NCI-H146 treated with DMSO at 0.1 percent for 48 hours (cell line): ENCODE results near the gene DIAPH2.

Source experiments
- DNase-seq: peaks from one replicate; lab custom pipeline; 2025; ENCODE audit not compliant: unreplicated experiment; lab: John Stamatoyannopoulos, UW

DIAPH2 gene

GRCh38 chrX:97039363-97040029, 354.9 kb downstream of the DIAPH2 start:
- no peak for DNase-seq

GRCh38 chrX:97045470-97045869, 360.8 kb downstream of the DIAPH2 start:
- no peak for DNase-seq

GRCh38 chrX:97046867-97047266, 362.2 kb downstream of the DIAPH2 start:
- DNase-seq: no peak

GRCh38 chrX:97050392-97050791, 365.8 kb downstream of the DIAPH2 start:
- no peak for DNase-seq

- DNase-seq: peak; percentile 79
These were observed 372.8 kb downstream of the DIAPH2 start for GRCh38 chrX:97057349-97057909.

GRCh38 chrX:97060020-97060419, 375.4 kb downstream of the DIAPH2 start:
- DNase-seq: no peak

- DNase-seq: no peak
These were observed 380.4 kb downstream of the DIAPH2 start for GRCh38 chrX:97065066-97065465.

- no peak for DNase-seq
These were observed 381.3 kb downstream of the DIAPH2 start for GRCh38 chrX:97065973-97066372.

- DNase-seq: no peak
These were observed 381.7 kb downstream of the DIAPH2 start for GRCh38 chrX:97066381-97066780.

- DNase-seq: no peak
These were observed 385.7 kb downstream of the DIAPH2 start for GRCh38 chrX:97070346-97070745.

- no peak for DNase-seq
These were observed 389.8 kb downstream of the DIAPH2 start for GRCh38 chrX:97074400-97074799.

- DNase-seq: no peak
These were observed 404.5 kb downstream of the DIAPH2 start for GRCh38 chrX:97089116-97089515.

GRCh38 chrX:97096385-97096784, 411.7 kb downstream of the DIAPH2 start:
- DNase-seq: no peak

- DNase-seq: no peak
These were observed 418.3 kb downstream of the DIAPH2 start for GRCh38 chrX:97102938-97103337.

GRCh38 chrX:97109730-97110129, 425.1 kb downstream of the DIAPH2 start:
- no peak for DNase-seq

GRCh38 chrX:97117572-97117971, 432.9 kb downstream of the DIAPH2 start:
- DNase-seq: peak; percentile 70

- DNase-seq: no peak
These were observed 434.9 kb downstream of the DIAPH2 start for GRCh38 chrX:97119474-97120109.

GRCh38 chrX:97123001-97123400, 438.4 kb downstream of the DIAPH2 start:
- DNase-seq: no peak

GRCh38 chrX:97126020-97126419, 441.4 kb downstream of the DIAPH2 start:
- no peak for DNase-seq

GRCh38 chrX:97132664-97133415, 448.2 kb downstream of the DIAPH2 start:
- no peak for DNase-seq

GRCh38 chrX:97145934-97146333, 461.3 kb downstream of the DIAPH2 start:
- DNase-seq: no peak

- DNase-seq: no peak
These were observed 471.2 kb downstream of the DIAPH2 start for GRCh38 chrX:97155816-97156215.
